Upper lobe of left lung (tissue), 6 donors: ENCODE measurements around the gene MON1B. TPM values are rescaled to one million over a fixed set of nuclear protein-coding genes. Genes with fewer than 3 reads are reported as not detected.
A peak's percentile ranks its signal among the peaks of the same experiment; 100 is the strongest.
"Not testable (repeated sequence)": the region's sequence is repeated elsewhere in the genome, so short reads cannot be mapped to it uniquely, and the experiment has no call there.

Experiments
- ATAC-seq, 2 donors: fragments of 200-7000 bp; cut with Tn5 transposase; one replicate each; pipeline ENCODE4 v1.9.1; 2022; ENCODE audit warnings: mild to moderate bottlenecking in 2 of 2, moderate library complexity in 2 of 2; ENCODE audit not compliant: low FRiP score in 2 of 2
- DNase-seq, 2 donors: peaks; one replicate each; pipeline ENCODE4 v3.0.0-alpha.2; 2019 to 2020
- H3K27ac ChIP-seq, 4 donors: fragments of 200-600 bp; sonication (generic); one replicate each; pipeline ENCODE4 v1.5.1; 2016 to 2019
- H3K27me3 ChIP-seq, 4 donors: fragments of 200-600 bp; sonication (generic); one replicate each; pipeline ENCODE4 v1.5.1; 2017 to 2019
- H3K36me3 ChIP-seq, 4 donors: fragments of 200-600 bp; sonication (generic); one replicate each; pipeline ENCODE4 v1.5.1; 2016 to 2019
- H3K4me1 ChIP-seq, 4 donors: fragments of 200-600 bp; sonication (generic); one replicate each; pipeline ENCODE4 v1.5.1; 2018 to 2019
- H3K4me3 ChIP-seq, 4 donors: fragments of 200-600 bp; sonication (generic); one replicate each; pipeline ENCODE4 v1.5.1; 2017 to 2019; ENCODE audit warnings: mild to moderate bottlenecking in 2 of 4, moderate library complexity in 1 of 4
- H3K9me3 ChIP-seq, 4 donors: fragments of 200-600 bp; sonication (generic); one replicate each; pipeline ENCODE4 v1.5.1; 2018 to 2019
- CTCF ChIP-seq, 6 experiments: fragments of 450-650 bp in 4 of 6; fragments of 200-600 bp in 2 of 6; sonication (generic) in 2 of 6; IDR thresholded peaks; one replicate each; pipeline ENCODE4 v1.5.1; 2016 to 2019; ENCODE audit warnings: antibody characterized with exemption in 6 of 6
- EP300 ChIP-seq, 4 donors: sonication (generic); formaldehyde crosslinking; IDR thresholded peaks; one replicate each; pipeline ENCODE4 v1.5.1; 2017; ENCODE audit warnings: antibody characterized with exemption in 4 of 4, control low read depth in 2 of 4
- POLR2A ChIP-seq, 4 donors: fragments of 450-650 bp; IDR thresholded peaks; one replicate each; pipeline ENCODE4 v1.5.1; 2016 to 2017; ENCODE audit warnings: antibody characterized with exemption in 4 of 4, mild to moderate bottlenecking in 2 of 4
- POLR2AphosphoS5 ChIP-seq, 2 donors: sonication (generic); formaldehyde crosslinking; IDR thresholded peaks; one replicate each; pipeline ENCODE4 v1.5.1; 2017; ENCODE audit warnings: antibody characterized with exemption in 2 of 2
- WGBS, 2 donors: methylation state at CpG; one replicate each; pipeline ENCODE4 v1.1.5; 2017 to 2018; 5-methylcytosine and 5-hydroxymethylcytosine counted together
- total RNA-seq, 6 donors: library from RNA; depleted of rRNA in 4 of 6; stranded (reverse); fragments of >200 nt in 4 of 6; gene quantifications; one replicate each; pipeline versions ENCODE4 v1.1.0 to v1.2.1, GENCODE V29; 2016 to 2021
- donor health status: DM: no; HTN: no; CAD: no; lungs with moderate emphysema.
- donor health status: DM: no; HTN: yes; CAD: no; lungs with severe emphysema.

MON1B gene
- total RNA-seq, 6 donors from 2014 or later: 32.1 to 75.2 (median 52.5) TPM

DNA sequence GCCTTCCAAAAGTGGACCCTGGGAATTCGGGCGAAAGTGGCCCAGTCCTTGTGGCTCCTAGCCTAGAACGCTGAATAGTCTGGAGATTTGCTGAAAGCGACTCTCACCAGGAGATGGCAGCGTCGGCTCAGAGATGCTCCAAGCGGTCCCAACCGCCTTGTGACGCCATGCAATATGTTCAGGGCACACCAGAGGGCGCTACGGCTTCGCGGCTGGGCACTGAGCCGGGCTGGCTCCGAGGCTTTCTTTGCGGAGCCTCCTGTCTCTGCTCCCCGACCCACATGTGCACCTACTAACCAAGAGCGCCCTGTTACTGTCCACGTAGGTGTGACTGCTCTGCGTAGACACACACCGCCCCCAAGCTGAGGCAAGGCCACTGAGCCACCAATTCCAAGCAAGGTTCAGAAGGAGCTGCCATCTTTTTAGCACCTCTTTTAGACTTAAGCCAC lies 45.1 kb downstream of the MON1B start:
- no peaks in the 10 kb centered on the region for H3K36me3 ChIP-seq
- no peak for TF ChIP-seq POLR2AphosphoS5 (IDR thresholded peaks at IDR 0.05)
- TF ChIP-seq POLR2A (IDR thresholded peaks at IDR 0.05): peak in 1 of 4 donors; percentile 9
- peak; percentile 92 to 100 (median 98) for TF ChIP-seq CTCF (IDR thresholded peaks at IDR 0.05)
- no peak for TF ChIP-seq EP300 (IDR thresholded peaks at IDR 0.05)
- peak overlapping the region in 1 of 4 donors; percentile 11 for H3K4me3 ChIP-seq
- DNase-seq (peak; percentile 86 to 91), ATAC-seq (peak; percentile 97 to 99)
- 1 to 4% methylated on average over 3 to 15 of the region's 21 CpGs for WGBS, 2 donors
- no peaks in the 10 kb centered on the region for H3K9me3 ChIP-seq
- no peaks in the 10 kb centered on the region for H3K4me1 ChIP-seq
- no peak overlapping the region for H3K27ac ChIP-seq
- no peaks in the 10 kb centered on the region for H3K27me3 ChIP-seq

GRCh38 chr16:77238593-77238992 lies 47.6 kb downstream of the MON1B start:
- 67 to 75% methylated on average over 5 of the region's 5 CpGs for WGBS, 2 donors

DNA sequence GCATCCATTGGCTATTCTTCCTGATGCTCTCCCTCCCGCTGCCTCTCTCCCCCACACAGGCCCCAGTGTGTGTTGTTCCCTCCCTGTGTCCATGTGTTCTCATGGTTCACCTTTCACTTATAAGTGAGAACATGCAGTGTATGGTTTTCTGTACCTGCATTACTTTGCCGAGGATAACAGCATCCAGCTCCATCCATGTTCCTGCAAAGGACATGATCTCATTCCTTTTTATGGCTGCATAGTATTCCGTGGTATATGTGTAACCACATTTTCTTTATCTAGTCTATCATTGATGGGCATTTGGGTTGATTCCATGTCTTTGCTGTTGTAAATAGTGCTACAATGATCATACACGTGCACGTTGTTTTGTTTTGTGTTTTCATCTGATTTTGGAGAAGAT lies 51.5 kb downstream of the MON1B start:
- not testable (repeated sequence) for H3K4me1 ChIP-seq, H3K27ac ChIP-seq, DNase-seq, H3K4me3 ChIP-seq, H3K27me3 ChIP-seq, H3K9me3 ChIP-seq, ATAC-seq, H3K36me3 ChIP-seq
- WGBS, 2 donors: 97 to 98% methylated on average over 5 of the region's 5 CpGs

More at GRCh38 chr16:77238593-77238992, 47.6 kb downstream of the MON1B start:
- H3K9me3 ChIP-seq: no peaks in the 10 kb centered on the region
- no peaks in the 10 kb centered on the region for H3K36me3 ChIP-seq
- no peaks in the 10 kb centered on the region for H3K4me1 ChIP-seq
- ATAC-seq (no peak), DNase-seq (no peak)
- no peak for TF ChIP-seq POLR2A (IDR thresholded peaks at IDR 0.05)
- no peak for TF ChIP-seq EP300 (IDR thresholded peaks at IDR 0.05)
- TF ChIP-seq CTCF (IDR thresholded peaks at IDR 0.05): no peak
- TF ChIP-seq POLR2AphosphoS5 (IDR thresholded peaks at IDR 0.05): no peak
- no peak overlapping the region for H3K4me3 ChIP-seq
- H3K27ac ChIP-seq: no peak overlapping the region
- H3K27me3 ChIP-seq: no peaks in the 10 kb centered on the region

- peak in 1 of 2 donors; percentile 70 for ATAC-seq
- Histone ChIP-seq H3K4me3 (no peak overlapping the region), H3K4me1 (no peaks in the 10 kb centered on the region), H3K36me3 (no peaks in the 10 kb centered on the region), H3K27ac (no peak overlapping the region), H3K9me3 (no peaks in the 10 kb centered on the region), H3K27me3 (no peaks in the 10 kb centered on the region)
- no peak for DNase-seq
- no peak for TF ChIP-seq CTCF (IDR thresholded peaks at IDR 0.05)
- no peak for TF ChIP-seq POLR2AphosphoS5 (IDR thresholded peaks at IDR 0.05)
- no peak for TF ChIP-seq POLR2A (IDR thresholded peaks at IDR 0.05)
- no peak for TF ChIP-seq EP300 (IDR thresholded peaks at IDR 0.05)
- WGBS, 2 donors: 71 to 83% methylated on average over 1 to 2 of the region's 2 CpGs
Measured at GRCh38 chr16:77246150-77246549, 55.2 kb downstream of the MON1B start.

- 86 to 87% methylated on average over 4 of the region's 4 CpGs for WGBS, 2 donors
- H3K36me3 ChIP-seq: no peaks in the 10 kb centered on the region
- TF ChIP-seq POLR2AphosphoS5 (IDR thresholded peaks at IDR 0.05) (no peak), POLR2A (IDR thresholded peaks at IDR 0.05) (no peak), CTCF (IDR thresholded peaks at IDR 0.05) (no peak), EP300 (IDR thresholded peaks at IDR 0.05) (no peak)
- no peaks in the 10 kb centered on the region for H3K4me1 ChIP-seq
- H3K27ac ChIP-seq: no peak overlapping the region
- no peaks in the 10 kb centered on the region for H3K27me3 ChIP-seq
- H3K9me3 ChIP-seq: no peaks in the 10 kb centered on the region
- ATAC-seq (peak in 1 of 2 donors; percentile 54), DNase-seq (no peak)
- no peak overlapping the region for H3K4me3 ChIP-seq
Measured at GRCh38 chr16:77250400-77250799, 59.4 kb downstream of the MON1B start.

Other genes starting within 250 kb of the MON1B start
- gene SYCE1L, start 8.2 kb downstream of the MON1B start, total RNA-seq: 1 to 10 TPM in 2 of 6 donors, not detected in 4; 4.3 to 5.8 TPM
- gene ADAMTS18, start 243.8 kb downstream of the MON1B start, total RNA-seq: under 1 TPM in 1 of 6 donors, not detected in 5; 0.13 TPM